Type B pancreatic cell (in vitro differentiated cells): Measurements from ENCODE around the gene GMPPA. TPM values are rescaled to one million over a fixed set of nuclear protein-coding genes. Genes with fewer than 3 reads are reported as not detected.

Experiments
- DNase-seq: peaks from one replicate; pipeline ENCODE4 v3.0.0; 2021; ENCODE audit warnings: mixed read lengths; ENCODE audit not compliant: unreplicated experiment; ENCODE audit errors: extremely low spot score
- H3K27ac Mint-ChIP-seq: 2 replicates; pipeline ENCODE4 v1.8.0; 2021; ENCODE audit warnings: mild to moderate bottlenecking, mixed read lengths
- H3K27me3 Mint-ChIP-seq: 2 replicates; pipeline ENCODE4 v1.8.0; 2021; ENCODE audit warnings: mixed read lengths
- H3K36me3 Mint-ChIP-seq: 2 replicates; pipeline ENCODE4 v1.8.0; 2021; ENCODE audit warnings: mixed read lengths
- H3K4me1 Mint-ChIP-seq: one replicate; pipeline ENCODE4 v1.8.0; 2021; ENCODE audit warnings: mixed read lengths; ENCODE audit not compliant: unreplicated experiment
- H3K4me3 Mint-ChIP-seq: 2 replicates; pipeline ENCODE4 v1.8.0; 2021; ENCODE audit warnings: mild to moderate bottlenecking, mixed read lengths
- H3K9me3 Mint-ChIP-seq: 2 replicates; pipeline ENCODE4 v1.8.0; 2021; ENCODE audit warnings: mixed read lengths
- total RNA-seq: library from RNA; stranded (reverse); gene quantifications from 2 replicates; pipeline ENCODE4 v1.2.1, GENCODE V29; 2021; ENCODE audit warnings: low replicate concordance
- TF ChIP-seq, protein P1 (sequence below): fragments of 200-600 bp; sonication (generic); conservative IDR thresholded peaks from 2 replicates; pipeline ENCODE4 v1.5.0; 2021; ENCODE audit warnings: antibody characterized with exemption, mild to moderate bottlenecking

Gene GMPPA
- total RNA-seq, 1 donor from 2014 or later = 34.4 TPM

DNA sequence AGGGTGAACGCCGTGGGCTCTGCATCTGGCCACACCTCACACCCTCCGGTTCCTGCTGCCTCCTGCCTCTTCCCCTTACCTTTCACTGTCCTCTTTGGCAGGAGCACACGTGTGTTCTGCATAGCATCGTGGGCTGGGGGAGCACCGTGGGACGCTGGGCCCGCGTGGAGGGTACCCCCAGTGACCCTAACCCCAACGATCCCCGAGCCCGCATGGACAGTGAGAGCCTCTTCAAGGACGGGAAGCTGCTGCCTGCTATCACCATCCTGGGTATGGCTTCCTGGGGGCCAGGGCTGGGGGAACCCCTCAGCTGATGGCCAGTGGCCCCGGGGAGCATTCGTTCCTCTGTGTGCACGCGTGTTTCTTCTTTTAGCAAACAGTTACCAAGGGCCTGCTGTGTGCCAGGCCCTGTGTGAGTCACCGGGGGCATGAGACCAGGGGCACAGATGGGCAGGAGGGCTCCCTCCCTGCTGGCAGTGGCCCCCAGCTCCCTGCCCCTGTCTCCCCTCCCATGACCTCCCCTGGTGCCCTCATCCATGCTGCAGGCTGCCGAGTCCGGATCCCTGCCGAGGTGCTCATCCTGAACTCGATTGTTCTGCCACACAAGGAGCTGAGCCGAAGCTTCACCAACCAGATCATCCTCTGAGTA is 7.6 kb downstream of the GMPPA start:
- Mint-ChIP-seq H3K9me3 (no peaks in the 10 kb centered on the region), H3K27me3 (peaks cover 18% of the 10 kb centered on the region), H3K4me3 (no peak overlapping the region), H3K4me1 (peaks cover 18% of the 10 kb centered on the region), H3K36me3 (peaks cover 12% of the 10 kb centered on the region), H3K27ac (no peak overlapping the region)
- DNase-seq = no peak
- TF ChIP-seq, protein P1, sequence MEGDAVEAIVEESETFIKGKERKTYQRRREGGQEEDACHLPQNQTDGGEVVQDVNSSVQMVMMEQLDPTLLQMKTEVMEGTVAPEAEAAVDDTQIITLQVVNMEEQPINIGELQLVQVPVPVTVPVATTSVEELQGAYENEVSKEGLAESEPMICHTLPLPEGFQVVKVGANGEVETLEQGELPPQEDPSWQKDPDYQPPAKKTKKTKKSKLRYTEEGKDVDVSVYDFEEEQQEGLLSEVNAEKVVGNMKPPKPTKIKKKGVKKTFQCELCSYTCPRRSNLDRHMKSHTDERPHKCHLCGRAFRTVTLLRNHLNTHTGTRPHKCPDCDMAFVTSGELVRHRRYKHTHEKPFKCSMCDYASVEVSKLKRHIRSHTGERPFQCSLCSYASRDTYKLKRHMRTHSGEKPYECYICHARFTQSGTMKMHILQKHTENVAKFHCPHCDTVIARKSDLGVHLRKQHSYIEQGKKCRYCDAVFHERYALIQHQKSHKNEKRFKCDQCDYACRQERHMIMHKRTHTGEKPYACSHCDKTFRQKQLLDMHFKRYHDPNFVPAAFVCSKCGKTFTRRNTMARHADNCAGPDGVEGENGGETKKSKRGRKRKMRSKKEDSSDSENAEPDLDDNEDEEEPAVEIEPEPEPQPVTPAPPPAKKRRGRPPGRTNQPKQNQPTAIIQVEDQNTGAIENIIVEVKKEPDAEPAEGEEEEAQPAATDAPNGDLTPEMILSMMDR = no peak

DNA sequence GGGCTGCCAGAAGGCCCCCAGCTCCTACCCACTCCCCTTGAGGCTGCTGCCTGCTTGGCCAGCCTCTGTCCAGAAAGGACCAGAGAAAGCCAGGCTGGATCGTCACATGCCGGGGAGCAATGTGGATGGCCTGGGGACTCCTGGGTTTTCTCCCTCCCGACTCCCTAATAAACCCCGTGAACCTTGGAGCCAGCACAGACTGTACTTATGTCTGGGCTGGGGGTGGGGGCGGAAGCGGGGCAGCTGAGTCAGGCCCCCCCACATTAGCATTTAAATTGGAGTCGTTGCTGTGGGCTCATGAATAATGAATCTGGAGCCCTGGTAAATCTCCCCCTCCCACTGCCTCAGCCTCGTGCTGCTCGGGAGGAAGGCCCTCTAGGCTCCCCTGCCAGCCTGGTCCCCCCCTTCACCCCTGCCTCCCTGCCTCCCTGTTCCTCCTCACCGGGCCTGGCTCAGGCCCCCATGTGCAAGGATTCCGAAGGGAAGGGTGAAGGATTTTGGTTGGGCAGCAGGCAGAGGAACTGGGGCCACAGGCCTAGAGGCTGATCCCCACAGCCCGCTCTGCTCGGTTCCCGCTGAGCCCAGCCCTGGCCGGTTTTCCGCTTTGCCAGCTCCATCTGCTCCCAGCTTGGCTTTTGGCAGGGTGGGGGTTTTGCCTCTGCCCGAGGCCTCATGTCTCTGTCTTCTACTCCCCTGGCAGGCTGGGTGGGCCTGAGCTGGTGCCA is 8.3 kb downstream of the GMPPA start:
- TF ChIP-seq, protein P1 = no peak
- no peak overlapping the region for H3K27ac Mint-ChIP-seq
- H3K4me3 Mint-ChIP-seq = no peak overlapping the region
- H3K9me3 Mint-ChIP-seq = no peaks in the 10 kb centered on the region
- H3K4me1 Mint-ChIP-seq = peaks cover 12% of the 10 kb centered on the region
- H3K36me3 Mint-ChIP-seq = peaks cover 12% of the 10 kb centered on the region
- no peak for DNase-seq
- peaks cover 21% of the 10 kb centered on the region for H3K27me3 Mint-ChIP-seq

DNA sequence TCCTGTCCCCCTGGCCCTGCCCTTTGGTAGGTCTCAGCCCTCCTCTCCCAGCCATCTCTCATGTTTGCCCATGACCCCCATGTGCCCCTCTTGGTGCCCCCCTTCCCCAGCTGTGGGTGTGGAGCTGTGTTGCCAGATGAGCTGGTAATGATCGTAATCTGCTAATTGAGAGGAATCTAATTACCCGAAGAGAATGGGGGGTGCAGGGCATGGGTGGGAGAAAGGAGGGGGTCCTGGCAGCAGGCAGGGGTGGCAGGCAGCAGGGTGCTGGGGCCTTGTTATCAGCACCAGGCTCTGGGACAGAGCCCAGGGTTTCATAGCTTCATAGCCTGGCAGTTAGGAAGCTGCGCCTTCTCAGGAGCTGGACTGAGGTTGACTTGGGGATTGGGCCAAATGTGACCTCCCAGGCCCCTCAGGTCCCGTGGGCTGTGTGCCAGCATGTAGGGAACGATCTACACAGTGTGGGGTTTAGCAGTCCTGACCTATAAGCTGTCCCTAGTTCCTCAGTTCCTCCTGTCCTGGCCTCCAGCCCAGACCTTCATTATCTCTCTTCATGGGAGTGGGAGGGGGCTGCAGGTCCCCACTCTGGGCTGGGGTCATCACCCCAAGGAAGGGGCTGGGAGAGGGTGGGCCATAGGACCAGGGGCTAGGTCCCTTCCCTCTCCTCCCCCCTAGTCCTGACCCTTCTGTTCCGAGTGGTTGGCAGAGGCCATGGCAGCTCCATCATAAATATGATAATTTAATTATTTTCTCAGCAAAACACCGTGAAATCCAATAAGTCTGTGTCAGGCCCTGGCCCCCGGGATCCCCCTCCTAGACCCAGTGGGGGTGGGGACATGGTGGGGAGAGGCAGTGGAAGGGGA is 9.1 kb downstream of the GMPPA start:
- H3K4me1 Mint-ChIP-seq = peaks cover 16% of the 10 kb centered on the region
- H3K4me3 Mint-ChIP-seq = no peak overlapping the region
- no peak overlapping the region for H3K27ac Mint-ChIP-seq
- peaks cover 12% of the 10 kb centered on the region for H3K36me3 Mint-ChIP-seq
- peaks cover 26% of the 10 kb centered on the region for H3K27me3 Mint-ChIP-seq
- TF ChIP-seq, protein P1 = no peak
- no peak for DNase-seq
- H3K9me3 Mint-ChIP-seq = no peaks in the 10 kb centered on the region

DNA sequence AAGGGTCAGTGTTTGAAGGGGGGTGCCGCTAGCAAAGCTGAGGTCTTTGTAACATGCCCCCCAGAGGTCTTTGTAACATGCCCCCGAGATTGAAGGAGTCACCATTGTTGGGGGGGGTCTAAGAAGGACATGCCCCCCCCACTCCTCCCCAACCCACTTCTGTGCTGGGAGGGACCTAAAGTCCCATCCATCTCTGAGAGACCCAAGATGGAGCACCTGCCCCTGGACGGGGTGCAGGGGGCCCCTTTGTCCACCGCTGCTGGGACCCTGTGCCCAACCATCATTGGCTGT is 9.7 kb downstream of the GMPPA start:
- Mint-ChIP-seq H3K9me3 (no peaks in the 10 kb centered on the region), H3K27me3 (peaks cover 31% of the 10 kb centered on the region), H3K36me3 (peaks cover 12% of the 10 kb centered on the region), H3K27ac (no peak overlapping the region), H3K4me3 (no peak overlapping the region), H3K4me1 (peaks cover 20% of the 10 kb centered on the region)
- no peak for DNase-seq
- TF ChIP-seq, protein P1 = no peak

DNA sequence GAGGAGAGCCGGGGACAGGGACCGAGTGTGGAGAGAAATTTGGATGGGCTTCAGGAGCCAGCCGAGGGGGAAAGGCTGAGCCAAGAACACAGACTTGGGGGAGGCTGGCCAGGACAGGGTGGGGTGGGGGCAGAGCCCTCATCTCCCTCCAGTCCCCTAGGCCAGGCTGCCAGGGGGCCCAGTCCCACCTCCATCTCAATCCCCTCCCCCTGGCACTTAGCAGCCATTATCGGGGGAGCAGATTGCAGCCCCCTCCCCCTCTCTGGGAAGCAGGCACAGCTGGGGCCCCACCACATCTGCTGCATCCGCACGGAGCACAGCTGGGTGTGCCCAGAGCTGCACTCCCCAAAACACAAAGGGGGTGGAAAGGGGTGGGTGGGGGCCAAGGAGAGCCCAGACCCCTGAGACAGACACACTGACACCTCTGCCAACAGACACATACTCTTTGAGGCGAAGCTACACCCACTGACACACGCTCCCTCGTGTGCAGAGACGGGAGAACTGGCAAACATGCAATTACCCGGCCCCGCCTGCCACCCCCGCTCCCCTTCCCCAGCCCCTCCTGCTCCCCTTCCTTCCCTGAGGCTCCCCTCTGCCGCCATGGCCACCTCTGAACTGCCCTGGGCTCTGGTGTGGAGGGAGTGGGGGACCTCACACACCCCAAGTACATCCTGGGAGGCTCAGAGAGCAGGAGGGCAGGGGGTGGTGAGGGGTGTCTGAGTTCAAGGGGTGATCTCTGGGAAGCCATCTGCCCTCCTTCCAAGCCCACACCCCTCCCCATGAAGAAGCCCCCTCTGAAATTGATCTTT is 10.5 kb downstream of the GMPPA start:
- Mint-ChIP-seq H3K4me1 (peaks cover 28% of the 10 kb centered on the region), H3K9me3 (no peaks in the 10 kb centered on the region), H3K36me3 (peaks cover 7% of the 10 kb centered on the region), H3K27ac (peak overlapping the region; percentile 55), H3K27me3 (peaks cover 39% of the 10 kb centered on the region), H3K4me3 (peak overlapping the region; percentile 80)
- TF ChIP-seq, protein P1 = no peak
- no peak for DNase-seq
